Measurements from ENCODE around the gene TEKT5. TPM values are rescaled to one million over a fixed set of nuclear protein-coding genes. Genes with fewer than 3 reads are reported as not detected.

TEKT5 gene
- total and polyA plus RNA-seq, 9 of the 15 experiments (the other 6 are each of a cell fraction or from before 2014, with no cell fraction given): 0.10 to 0.19 TPM; not detected in 7

- TF ChIP-seq NRF1 (conservative IDR thresholded peaks at IDR 0.05 in 1 of 2, IDR thresholded peaks at IDR 0.05 in 1 of 2) (peak; percentile 50 to 60; a peak in 3 of 4 replicates), SRSF1 (IDR thresholded peaks at IDR 0.05; ENCODE audit: low read depth, low read length) (no peak), E2F6 (IDR thresholded peaks at IDR 0.05; ENCODE audit: borderline replicate concordance in 1 of 2, extremely low read depth in 1 of 2, insufficient read depth in 1 of 2, insufficient read length in 1 of 2, low read depth in 1 of 2, low read length in 1 of 2, poor library complexity in 1 of 2, severe bottlenecking in 1 of 2) (peak; percentile 39 to 64), EGR1 (conservative IDR thresholded peaks at IDR 0.05) (peak; percentile 84), ZFX (CRISPR knock-in tag; IDR thresholded peaks at IDR 0.05) (peak; percentile 76), BCOR (IDR thresholded peaks at IDR 0.05) (peak; percentile 31; the same call in 1 of the 2 replicates), HNRNPL (IDR thresholded peaks at IDR 0.05; ENCODE audit: low read depth, low read length) (0 out of 2 replicates have a peak, but pooled peaks have one; percentile 40), L3MBTL2 (IDR thresholded peaks at IDR 0.05) (peak; percentile 76), TAF7 (tag; IDR thresholded peaks at IDR 0.05) (no peak), ATF1 (CRISPR knock-in tag; IDR thresholded peaks at IDR 0.05) (no peak), ATF1 (tag; IDR thresholded peaks at IDR 0.05) (peak; percentile 71), KLF1 (tag; IDR thresholded peaks at IDR 0.05) (0 out of 2 replicates have a peak, but pooled peaks have one; percentile 39), TCF7L2 (IDR thresholded peaks at IDR 0.05; ENCODE audit: low read depth, low read length) (no peak), ZBTB34 (CRISPR knock-in tag; IDR thresholded peaks at IDR 0.05) (no peak), RBM34 (IDR thresholded peaks at IDR 0.05; ENCODE audit: borderline replicate concordance, insufficient read depth, low read length) (0 out of 2 replicates have a peak, but pooled peaks have one; percentile 72), RAD21 (CRISPR knock-in tag; conservative IDR thresholded peaks at IDR 0.05 in 1 of 2, IDR thresholded peaks at IDR 0.05 in 1 of 2) (peak in 1 of 2 experiments; percentile 34; a peak in 3 of 4 replicates), U2AF1 (optimal IDR thresholded peaks at IDR 0.05; ENCODE audit: low read depth, low read length) (peak; percentile 41), CCNT2 (IDR thresholded peaks at IDR 0.05; ENCODE audit: borderline replicate concordance, extremely low read depth, insufficient read length, low read depth, low read length) (peak; percentile 34), RBFOX2 (IDR thresholded peaks at IDR 0.05; ENCODE audit: low read depth, low read length) (peak; percentile 72), ETV5 (CRISPR knock-in tag; IDR thresholded peaks at IDR 0.05; ENCODE audit: low read depth) (0 out of 2 replicates have a peak, but pooled peaks have one; percentile 30), CTCF (IDR thresholded peaks at IDR 0.05 in 2 of 3, conservative IDR thresholded peaks at IDR 0.05 in 1 of 3; ENCODE audit: insufficient read depth in 2 of 3, low read depth in 1 of 3, low read length in 3 of 3) (peak; percentile 58 to 69 (median 68); a peak in 5 of 6 replicates)
Observed at GRCh38 chr16:10579965-10580882, 114.5 kb downstream of the TEKT5 start, which contains the start of gene EMP2 (continued).
